ENCODE measurements around the gene LDLRAD4.

GRCh38 chr18:13390711-13391110, 172.2 kb downstream of the LDLRAD4 start:
- TF ChIP-seq FOXM1 (IDR thresholded peaks at IDR 0.05; ENCODE audit: borderline replicate concordance, low read depth) (no peak), RAD21 (IDR thresholded peaks at IDR 0.05; ENCODE audit: low read depth) (no peak), CEBPB (IDR thresholded peaks at IDR 0.05) (no peak), USF1 (IDR thresholded peaks at IDR 0.05) (no peak), EP300 (IDR thresholded peaks at IDR 0.05; ENCODE audit: borderline replicate concordance) (no peak), MAX (IDR thresholded peaks at IDR 0.05) (no peak)
